Psoas muscle (tissue), 8 donors: ENCODE results near the gene NFKB1. TPM values are rescaled to one million over a fixed set of nuclear protein-coding genes. Genes with fewer than 3 reads are reported as not detected.

Experiments used
- ATAC-seq, 4 donors: fragments of 200-7000 bp; cut with Tn5 transposase; one replicate each; pipeline ENCODE4 v1.9.1; 2020; ENCODE audit warnings: moderate library complexity in 3 of 4, mild to moderate bottlenecking in 2 of 4
- DNase-seq, 2 donors: peaks; one replicate each; pipeline ENCODE4 v3.0.0-alpha.2; 2020
- H3K27ac ChIP-seq: fragments of 200-600 bp; one replicate; pipeline ENCODE4 v1.8.0; 2022
- H3K27me3 ChIP-seq, 3 donors: fragments of 200-600 bp in 1 of 3; one replicate each; pipeline versions ENCODE4 v1.6.1 to v1.8.0; 2013 to 2022; ENCODE audit warnings: low read length in 2 of 3, mild to moderate bottlenecking in 2 of 3, moderate library complexity in 1 of 3; ENCODE audit not compliant: insufficient read depth in 3 of 3
- H3K36me3 ChIP-seq, 2 donors: fragments of 200-600 bp in 1 of 2; one replicate each; pipeline versions ENCODE4 v1.6.1 to v1.8.0; 2013 to 2022; ENCODE audit warnings: low read depth in 1 of 2, mild to moderate bottlenecking in 1 of 2, moderate library complexity in 1 of 2; ENCODE audit not compliant: insufficient read depth in 1 of 2
- H3K4me1 ChIP-seq: fragments of 200-600 bp; one replicate; pipeline ENCODE4 v1.8.0; 2022
- H3K4me3 ChIP-seq: fragments of 200-600 bp; one replicate; pipeline ENCODE4 v1.8.0; 2022; ENCODE audit warnings: mild to moderate bottlenecking
- H3K9me3 ChIP-seq: fragments of 200-600 bp; one replicate; pipeline ENCODE4 v1.8.0; 2022
- CTCF ChIP-seq: fragments of 200-600 bp; IDR thresholded peaks from one replicate; pipeline ENCODE4 v1.8.0; 2022; ENCODE audit warnings: antibody characterized with exemption
- WGBS, 3 donors: extraction: QIAGEN DNeasy Blood & Tissue Kit; methylation state at CpG; one replicate each; pipeline versions ENCODE4 v1.1.6 to v1.1.7; 2013; 5-methylcytosine and 5-hydroxymethylcytosine counted together
- intact Hi-C, 2 donors: fragments of 100-400 bp; cut with DNase I; formaldehyde crosslinking; loops; one replicate each; pipeline versions ENCODE4 v1.11.0 to v1.14.2; 2022
- polyA plus RNA-seq, 3 donors: library from polyadenylated mRNA; stranded (reverse); fragments of 200-250 nt; gene quantifications; one replicate each; pipeline ENCODE4 v1.2.3, GENCODE V29; 2013
- total RNA-seq, 4 donors: library from RNA; stranded (reverse); fragmentation: NEBNext Ultra II Directional in 2 of 4; extraction: Animal tissue kit (Norgen Biotek cat#: 25700) in 2 of 4; gene quantifications; one replicate each; pipeline versions ENCODE4 v1.2.1 to v1.2.4, GENCODE V29; 2021 to 2023
- donor health status: healthy with polysubstance abuse.
- donor health status: DM: no; HTN: no; CAD: no; lungs with moderate emphysema.
- donor health status: Bipolar disorder and iron deficiency.
- donor health status: healthy.
- donor health status: DM: yes; HTN: yes; CAD: no.
- donor health status: DM: no; HTN: no; CAD: no.
- donor health status: DM: no; HTN: no; CAD: no.
- donor health status: DM: yes; HTN: yes; CAD: no.

NFKB1 gene
- total and polyA plus RNA-seq, 7 donors, result 11.7 to 47.5 (median 20.1) TPM

GRCh38 chr4:102604222-102604940 is 103.2 kb downstream of the NFKB1 start:
- no peak for DNase-seq
- Histone ChIP-seq H3K9me3 (no peaks in the 10 kb centered on the region), H3K4me3 (no peak overlapping the region), H3K27me3 (no peaks in the 10 kb centered on the region), H3K4me1 (no peaks in the 10 kb centered on the region), H3K27ac (no peak overlapping the region), H3K36me3 (peaks cover 17 to 100% of the 10 kb centered on the region in 2 donors)
- no peak for ATAC-seq
- 67 to 75% (median 74%) methylated on average over 2 of the region's 2 CpGs for WGBS, 3 donors
- TF ChIP-seq CTCF, result no peak
- intact Hi-C loops, result no loop called here

GRCh38 chr4:102606261-102606660 is 105.1 kb downstream of the NFKB1 start:
- no peak for TF ChIP-seq CTCF
- Histone ChIP-seq H3K4me1 (no peaks in the 10 kb centered on the region), H3K27ac (no peak overlapping the region), H3K4me3 (no peak overlapping the region), H3K9me3 (no peaks in the 10 kb centered on the region), H3K36me3 (peaks cover 17 to 100% of the 10 kb centered on the region in 2 donors), H3K27me3 (no peaks in the 10 kb centered on the region)
- WGBS, 3 donors, result 84 to 88% (median 85%) methylated on average over 3 of the region's 3 CpGs
- ATAC-seq, result no peak
- intact Hi-C loops, result no loop called here
- no peak for DNase-seq

GRCh38 chr4:102606846-102607450 is 105.8 kb downstream of the NFKB1 start:
- no peak for ATAC-seq
- Histone ChIP-seq H3K27ac (no peak overlapping the region), H3K36me3 (peaks cover 14 to 100% of the 10 kb centered on the region in 2 donors), H3K4me1 (no peaks in the 10 kb centered on the region), H3K9me3 (no peaks in the 10 kb centered on the region), H3K27me3 (no peaks in the 10 kb centered on the region), H3K4me3 (no peak overlapping the region)
- no peak for DNase-seq
- TF ChIP-seq CTCF, result no peak
- intact Hi-C loops, result no loop called here
- WGBS, 3 donors, result 82 to 89% (median 84%) methylated on average over 7 of the region's 7 CpGs

- Histone ChIP-seq H3K27me3 (no peaks in the 10 kb centered on the region), H3K36me3 (peaks cover 19 to 100% of the 10 kb centered on the region in 2 donors), H3K4me1 (no peaks in the 10 kb centered on the region), H3K9me3 (no peaks in the 10 kb centered on the region), H3K4me3 (no peak overlapping the region), H3K27ac (no peak overlapping the region)
- ATAC-seq (no peak), DNase-seq (no peak)
- 93 to 94% (median 93%) methylated on average over 1 of the region's 1 CpG for WGBS, 3 donors
- no peak for TF ChIP-seq CTCF
- intact Hi-C loops, result no loop called here
Observed at GRCh38 chr4:102608190-102608589, 107.0 kb downstream of the NFKB1 start.
